ENCODE data around the gene KATNIP. TPM values are rescaled to one million over a fixed set of nuclear protein-coding genes. Genes with fewer than 3 reads are reported as not detected.

KATNIP gene
- total RNA-seq = 13.0 and 30.0 TPM in 2 replicates

GRCh38 chr16:27549746-27550581 lies at the start of gene KATNIP, which contains the start of gene GTF3C1:
KATNIP (plus strand) TSS chr16:27550144; CDS start chr16:27550171, 27 bp downstream.
GTF3C1 (minus strand) TSS chr16:27549913; CDS start chr16:27549890, 23 bp downstream.

Other genes with a start within 250 kb of the KATNIP start
- gene IL4R, start 236.2 kb upstream of the KATNIP start, total RNA-seq = 47.2 and 96.9 TPM in 2 replicates
- gene IL21R, start 148.0 kb upstream of the KATNIP start, total RNA-seq = not detected in 2 replicates
- gene GTF3C1, start 231 bp upstream of the KATNIP start, total RNA-seq = 73.1 and 79.3 TPM in 2 replicates

Measured in nasal cavity respiratory epithelium epithelial cell of viscerocranial mucosa (primary cell).